Measurements from ENCODE around the gene FARS2.

Gene FARS2

GRCh38 chr6:5248302-5249098 lies 12.8 kb upstream of the FARS2 start:
- Histone ChIP-seq H3K27me3 (replicated peaks; ENCODE audit: control insufficient read depth, insufficient read depth, low read length) (no peaks in the 10 kb centered on the region), H3K4me3 (replicated peaks; ENCODE audit: low read depth, low read length) (no peak overlapping the region), H3K36me3 (ENCODE audit: control insufficient read depth, insufficient read depth, low read length) (no peaks in the 10 kb centered on the region; the same call in 1 of the 2 replicates)
- no peak for DNase-seq (ENCODE audit: extremely low read depth, insufficient read length)
- no peak for TF ChIP-seq CTCF (IDR thresholded peaks at IDR 0.05; ENCODE audit: insufficient read depth, low read length, poor library complexity, severe bottlenecking)

GRCh38 chr6:5249451-5250122 lies 11.7 kb upstream of the FARS2 start:
- peaks cover 1% of the 10 kb centered on the region for H3K36me3 ChIP-seq (ENCODE audit: control insufficient read depth, insufficient read depth, low read length)
- no peak for DNase-seq (ENCODE audit: extremely low read depth, insufficient read length)
- no peak for TF ChIP-seq CTCF (IDR thresholded peaks at IDR 0.05; ENCODE audit: insufficient read depth, low read length, poor library complexity, severe bottlenecking)
- H3K27me3 ChIP-seq (replicated peaks; ENCODE audit: control insufficient read depth, insufficient read depth, low read length), result no peaks in the 10 kb centered on the region
- H3K4me3 ChIP-seq (replicated peaks; ENCODE audit: low read depth, low read length), result no peak overlapping the region

GRCh38 chr6:5250451-5250850 lies 10.9 kb upstream of the FARS2 start:
- Histone ChIP-seq H3K36me3 (ENCODE audit: control insufficient read depth, insufficient read depth, low read length) (peaks cover 1% of the 10 kb centered on the region), H3K4me3 (replicated peaks; ENCODE audit: low read depth, low read length) (no peak overlapping the region), H3K27me3 (replicated peaks; ENCODE audit: control insufficient read depth, insufficient read depth, low read length) (no peaks in the 10 kb centered on the region)
- no peak for TF ChIP-seq CTCF (IDR thresholded peaks at IDR 0.05; ENCODE audit: insufficient read depth, low read length, poor library complexity, severe bottlenecking)
- no peak for DNase-seq (ENCODE audit: extremely low read depth, insufficient read length)

GRCh38 chr6:5250911-5251310 lies 10.4 kb upstream of the FARS2 start:
- Histone ChIP-seq H3K27me3 (replicated peaks; ENCODE audit: control insufficient read depth, insufficient read depth, low read length) (no peaks in the 10 kb centered on the region), H3K4me3 (replicated peaks; ENCODE audit: low read depth, low read length) (no peak overlapping the region), H3K36me3 (ENCODE audit: control insufficient read depth, insufficient read depth, low read length) (peaks cover 1% of the 10 kb centered on the region)
- TF ChIP-seq CTCF (IDR thresholded peaks at IDR 0.05; ENCODE audit: insufficient read depth, low read length, poor library complexity, severe bottlenecking), result no peak
- no peak for DNase-seq (ENCODE audit: extremely low read depth, insufficient read length)

- no peak for DNase-seq (ENCODE audit: extremely low read depth, insufficient read length)
- H3K27me3 ChIP-seq (replicated peaks; ENCODE audit: control insufficient read depth, insufficient read depth, low read length), result no peaks in the 10 kb centered on the region
- H3K4me3 ChIP-seq (replicated peaks; ENCODE audit: low read depth, low read length), result no peak overlapping the region
- TF ChIP-seq CTCF (IDR thresholded peaks at IDR 0.05; ENCODE audit: insufficient read depth, low read length, poor library complexity, severe bottlenecking), result no peak
- peaks cover 1% of the 10 kb centered on the region for H3K36me3 ChIP-seq (ENCODE audit: control insufficient read depth, insufficient read depth, low read length)
These were observed 4.4 kb upstream of the FARS2 start for GRCh38 chr6:5256952-5257351.
